Renal cortex interstitium (tissue), 11 donors: ENCODE measurements around the gene ITM2C. TPM values are rescaled to one million over a fixed set of nuclear protein-coding genes. Genes with fewer than 3 reads are reported as not detected.

Source experiments
- DNase-seq, 11 donors: peaks; one replicate each; pipeline ENCODE4 v3.0.0-alpha.2; 2013; ENCODE audit warnings: low read depth in 9 of 11, low spot score in 4 of 11; ENCODE audit errors: extremely low read depth in 1 of 11
- polyA plus RNA-seq, 3 donors: library from polyadenylated mRNA; unstranded; fragments of 120-200 nt; gene quantifications; one replicate each; pipeline ENCODE4 v1.2.1, GENCODE V29; 2013; ENCODE audit not compliant: insufficient read length in 3 of 3

ITM2C gene
- polyA plus RNA-seq, 3 donors = 886 to 1,024 (median 891) TPM

DNA sequence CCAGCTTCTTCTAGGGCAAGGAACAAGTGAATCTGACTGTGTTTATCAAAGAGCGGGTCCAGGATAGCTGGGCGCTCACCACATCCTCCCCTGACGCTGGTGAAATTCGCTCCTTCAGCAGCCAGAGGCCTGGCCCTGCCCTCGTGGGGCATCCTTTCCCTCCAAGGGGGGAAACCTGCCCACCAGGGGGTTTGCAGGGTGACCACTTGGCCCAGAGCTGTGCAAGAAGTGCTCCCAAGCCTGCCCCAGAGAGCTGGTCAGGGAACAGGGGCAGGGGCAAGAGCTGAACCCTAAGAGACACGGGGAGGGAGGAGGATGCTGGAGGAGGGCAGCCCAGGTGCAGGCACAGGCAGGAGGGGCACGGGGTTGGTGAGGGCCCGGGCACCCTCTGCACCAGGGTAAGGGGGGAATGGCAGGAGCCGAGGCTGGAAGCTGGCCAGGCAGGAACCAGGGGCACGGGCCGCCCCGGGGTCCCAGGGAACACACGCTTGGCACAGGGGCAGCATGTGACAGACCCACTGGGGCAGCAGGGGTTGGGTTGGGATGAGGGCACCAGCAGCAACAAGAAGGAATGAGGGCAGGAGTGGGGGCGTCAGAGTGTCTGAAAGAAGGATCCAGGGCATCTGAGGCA lies 63.1 kb downstream of the ITM2C start:
- DNase-seq = no peak

Other genes starting within 250 kb of the ITM2C start
- 10 to 100 TPM; 82.4 to 93.4 (median 88.2) TPM for gene CAB39, start 152.1 kb upstream of the ITM2C start, polyA plus RNA-seq
- under 1 TPM; 0.17 to 0.30 (median 0.22) TPM for gene GPR55, start 60.3 kb downstream of the ITM2C start, polyA plus RNA-seq
- not detected for gene SPATA3, start 131.2 kb downstream of the ITM2C start, polyA plus RNA-seq
- 1 to 10 TPM; 2.7 to 6.4 (median 3.3) TPM for gene C2orf72, start 172.6 kb downstream of the ITM2C start, polyA plus RNA-seq
- gene PSMD1, start 191.9 kb downstream of the ITM2C start, polyA plus RNA-seq = 100 to 1,000 TPM in 1 of 3 donors, 10 to 100 TPM in 2; 94.9 to 104 (median 97.5) TPM